K562 (cell line): ENCODE results near the gene UBE2L3. TPM values are rescaled to one million over a fixed set of nuclear protein-coding genes. Genes with fewer than 3 reads are reported as not detected.

Experiments
- ATAC-seq: fragments of 200-7000 bp; cut with Tn5 transposase; 3 replicates; pipeline ENCODE4 v1.9.1; 2020; ENCODE audit warnings: moderate library complexity
- BruUV-seq: library from RNA; stranded (reverse); fragments of 400-500 nt; replicated peaks from 2 replicates; lab custom pipeline; 2021; lab: Mats Ljungman, UMichigan
- CTCF ChIA-PET: fragments of 300-600 bp; formaldehyde crosslinking; extraction: SDS; loops from one replicate; lab custom pipeline; 2021; ENCODE audit warnings: low intra/inter-chr PET ratio; lab: Yijun Ruan, JAX
- POLR2A ChIA-PET: fragments of 300-600, 350-650 bp; sonication (Branson Sonifier 250); formaldehyde crosslinking; extraction: SDS; loops from one replicate; lab custom pipeline; 2021; ENCODE audit warnings: antibody characterized with exemption, inconsistent platforms; lab: Yijun Ruan, JAX
- DNase-seq, 4 experiments: peaks; one replicate each; pipeline versions ENCODE4 v3.0.0 to v3.0.0-alpha.2; 2011 to 2018; ENCODE audit warnings: low spot score in 3 of 4, mixed read lengths in 3 of 4; ENCODE audit errors: extremely low read depth in 1 of 4
- FAIRE-seq: peaks from 2 replicates; lab custom pipeline; 2011; peaks lifted over from hg19 to GRCh38; lab: Jason Lieb, UNC
- H2AFZ ChIP-seq: 2 replicates; pipeline ENCODE4 v1.6.0; 2011; ENCODE audit warnings: low read depth, low read length, control low read depth, inconsistent platforms
- H3K27ac ChIP-seq: fragments of 200-600 bp; 3 replicates; pipeline ENCODE4 v1.8.0; 2011; ENCODE audit warnings: low read depth, mild to moderate bottlenecking, control low read depth, inconsistent platforms, low read length, moderate library complexity, mixed read lengths; ENCODE audit errors: extremely low read depth
- H3K27me3 ChIP-seq, 2 experiments: fragments of 300-600 bp in 1 of 2; 2 replicates in 1 of 2; 3 replicates in 1 of 2; pipeline versions ENCODE4 v1.6.0 to v1.8.0; 2011; ENCODE audit warnings: inconsistent platforms in 2 of 2, low read length in 2 of 2, mild to moderate bottlenecking in 1 of 2, mixed read lengths in 1 of 2, moderate library complexity in 1 of 2; ENCODE audit not compliant: control insufficient read depth in 2 of 2, insufficient read depth in 2 of 2
- H3K36me3 ChIP-seq: fragments of 300-600 bp; 3 replicates; pipeline ENCODE4 v1.8.0; 2011; ENCODE audit warnings: mild to moderate bottlenecking, low read length, inconsistent platforms; ENCODE audit not compliant: control insufficient read depth, insufficient read depth
- H3K4me1 ChIP-seq, 2 experiments: fragments of 200-600 bp in 1 of 2; replicated peaks in 1 of 2; 2 replicates in 1 of 2; 3 replicates in 1 of 2; pipeline versions ENCODE4 v1.5.1 to v1.8.0; 2011; ENCODE audit warnings: inconsistent platforms in 2 of 2, low read length in 2 of 2, mild to moderate bottlenecking in 1 of 2, mixed read lengths in 1 of 2, moderate library complexity in 1 of 2; ENCODE audit not compliant: control insufficient read depth in 2 of 2, insufficient read depth in 2 of 2
- H3K4me2 ChIP-seq: 2 replicates; pipeline ENCODE4 v1.6.1; 2011; ENCODE audit warnings: low read length, control low read depth, inconsistent platforms, mixed read lengths; ENCODE audit not compliant: insufficient read depth
- H3K4me3 ChIP-seq: fragments of 200-600 bp; sonication (generic), shearing (Covaris generic); 2 replicates; pipeline ENCODE4 v1.5.1; 2016; ENCODE audit warnings: control low read depth, inconsistent platforms
- H3K79me2 ChIP-seq: fragments of 200-600 bp; 3 replicates; pipeline ENCODE4 v1.8.0; 2011; ENCODE audit warnings: low read length, inconsistent platforms; ENCODE audit not compliant: control insufficient read depth, insufficient read depth
- H3K9ac ChIP-seq, 2 experiments: 2 replicates each; pipeline versions ENCODE4 v1.6.0 to v1.6.1; 2011; ENCODE audit warnings: low read depth in 2 of 2, low read length in 2 of 2, control low read depth in 1 of 2, inconsistent platforms in 1 of 2, mild to moderate bottlenecking in 1 of 2, mixed read lengths in 1 of 2; ENCODE audit not compliant: insufficient read depth in 1 of 2
- H3K9me1 ChIP-seq: one replicate; pipeline ENCODE4 v1.6.0; 2011; ENCODE audit warnings: inconsistent platforms, mild to moderate bottlenecking, low read length, moderate library complexity; ENCODE audit not compliant: control insufficient read depth, insufficient read depth
- H3K9me3 ChIP-seq: replicated peaks from 2 replicates; pipeline ENCODE4 v1.5.1; 2011; ENCODE audit warnings: low read depth, low read length, inconsistent platforms; ENCODE audit not compliant: control insufficient read depth, insufficient read depth
- H4K20me1 ChIP-seq: replicated peaks from 2 replicates; pipeline ENCODE4 v1.6.1; 2011; ENCODE audit warnings: low read length, inconsistent platforms, mixed read lengths; ENCODE audit not compliant: control insufficient read depth, insufficient read depth
- CBFA2T2 ChIP-seq: fragments of 450-650 bp; conservative IDR thresholded peaks from 2 replicates; pipeline ENCODE4 v1.6.1; 2017; ENCODE audit warnings: mild to moderate bottlenecking
- GTF2A2 ChIP-seq: IDR thresholded peaks from 2 replicates; pipeline ENCODE4 v1.6.1; 2016; ENCODE audit warnings: mild to moderate bottlenecking, missing genetic modification characterization, missing compliant biosample characterization
- KAT8 ChIP-seq: fragments of 450-650 bp; IDR thresholded peaks from 2 replicates; pipeline ENCODE4 v1.6.1; 2016; ENCODE audit warnings: low read depth, mild to moderate bottlenecking
- NCOA1 ChIP-seq: fragments of 450-650 bp; IDR thresholded peaks from 2 replicates; pipeline ENCODE4 v1.6.1; 2016; ENCODE audit warnings: low read depth
- NFATC3 ChIP-seq: fragments of 450-650 bp; IDR thresholded peaks from 2 replicates; pipeline ENCODE4 v1.6.1; 2017; ENCODE audit warnings: mild to moderate bottlenecking
- PML ChIP-seq: IDR thresholded peaks from 2 replicates; pipeline ENCODE4 v1.6.1; 2012; ENCODE audit warnings: low read length, inconsistent platforms
- RCOR1 ChIP-seq, 2 experiments: IDR thresholded peaks; 2 replicates each; pipeline ENCODE4 v1.6.1; 2012; ENCODE audit warnings: low read depth in 2 of 2, low read length in 2 of 2, borderline replicate concordance in 1 of 2, improper control_type of control experiment in 1 of 2
- SMC3 ChIP-seq: conservative IDR thresholded peaks from 2 replicates; pipeline ENCODE4 v1.6.1; 2011; ENCODE audit warnings: low read depth, low read length, improper control_type of control experiment; ENCODE audit not compliant: insufficient read depth
- TAF15 ChIP-seq: fragments of 200-400 bp; formaldehyde crosslinking; IDR thresholded peaks from 2 replicates; pipeline ENCODE4 v1.6.1; 2017; ENCODE audit warnings: mild to moderate bottlenecking, low read depth, low read length, moderate library complexity
- TBL1XR1 ChIP-seq, 2 experiments: IDR thresholded peaks; 2 replicates each; pipeline ENCODE4 v1.6.1; 2012; ENCODE audit warnings: improper control_type of control experiment in 2 of 2, low read length in 2 of 2, mild to moderate bottlenecking in 1 of 2
- WHSC1 ChIP-seq: IDR thresholded peaks from one replicate; pipeline ENCODE4 v1.6.1; 2012; ENCODE audit warnings: low read length, control low read depth, inconsistent platforms
- ZFPM2 ChIP-seq: fragments of 250-450 bp; sonication (Bioruptor Pico); IDR thresholded peaks from 2 replicates; pipeline ENCODE4 v1.5.1; 2022; ENCODE audit warnings: mild to moderate bottlenecking
- ZNF354B ChIP-seq: fragments of 250-450 bp; sonication (Bioruptor Pico); IDR thresholded peaks from 2 replicates; pipeline ENCODE4 v1.4.0; 2020
- WGBS: fragments of 100-300 bp; shearing (Covaris generic); methylation state at CpG from one replicate; pipeline ENCODE4 v1.1.6; 2016; ENCODE audit warnings: low coverage, mixed read lengths; ENCODE audit not compliant: insufficient coverage; ENCODE audit errors: missing lambda C conversion rate; 5-methylcytosine and 5-hydroxymethylcytosine counted together
- in situ Hi-C: fragments of 300-500 bp; cut with MboI; formaldehyde crosslinking; loops from 4 replicates; pipeline ENCODE4 v1.15.0; 2018; ENCODE audit warnings: inconsistent platforms, mixed read lengths
- intact Hi-C: fragments of 100-400 bp; cut with micrococcal nuclease; formaldehyde crosslinking; loops from 2 replicates; pipeline ENCODE4 v1.14.2; 2022
- polyA plus RNA-seq, 8 experiments: library from polyadenylated mRNA; depleted of rRNA in 4 of 8; stranded (reverse) in 5 of 8; unstranded in 3 of 8; fragments of >200 nt; fragmentation: Nextera tagmentation in 2 of 8; fragmentation: Illumina TruSeq in 1 of 8; extraction: Ambion mirVana in 2 of 8; extraction: Trizol in 1 of 8; gene quantifications; 2 replicates each; pipeline versions ENCODE4 v1.2.1 to v1.2.3, GENCODE V29; 2011 to 2014; ENCODE audit warnings: inconsistent platforms in 1 of 8, missing spikeins in 1 of 8
- total RNA-seq, 7 experiments: library from RNA; depleted of rRNA in 6 of 7; stranded (reverse); fragments of >200 nt in 6 of 7; fragmentation: Illumina TruSeq in 2 of 7; extraction: Trizol in 2 of 7; gene quantifications; 2 replicates each; pipeline versions ENCODE4 v1.2.1 to v1.2.3, GENCODE V29; 2011 to 2021; ENCODE audit warnings: low replicate concordance in 1 of 7
- TF ChIP-seq, protein P1 (sequence below): sonication (generic); formaldehyde crosslinking; IDR thresholded peaks from 2 replicates; pipeline ENCODE4 v1.8.1; 2023; ENCODE audit warnings: mild to moderate bottlenecking, missing genetic modification reagents, moderate library complexity
- TF ChIP-seq, protein P2 (sequence below): fragments of 450-650 bp; IDR thresholded peaks from 2 replicates; pipeline ENCODE4 v1.6.1; 2018; ENCODE audit warnings: mild to moderate bottlenecking, low read depth; ENCODE audit not compliant: partially characterized antibody
- TF ChIP-seq, protein P3 (sequence below), 2 experiments: fragments of 200-800 bp in 1 of 2; sonication (Bioruptor generic) in 1 of 2; sonication (generic) in 1 of 2; formaldehyde crosslinking in 1 of 2; IDR thresholded peaks in 1 of 2; conservative IDR thresholded peaks in 1 of 2; 2 replicates each; pipeline versions ENCODE4 v1.5.0 to v1.6.1; 2016 to 2020; ENCODE audit warnings: missing compliant biosample characterization in 1 of 2, missing genetic modification characterization in 1 of 2, missing genetic modification reagents in 1 of 2

Gene UBE2L3
- total and polyA plus RNA-seq, 9 of the 15 experiments (the other 6 are each of a cell fraction or from before 2014, with no cell fraction given), result 215 to 625 (median 285) TPM

DNA sequence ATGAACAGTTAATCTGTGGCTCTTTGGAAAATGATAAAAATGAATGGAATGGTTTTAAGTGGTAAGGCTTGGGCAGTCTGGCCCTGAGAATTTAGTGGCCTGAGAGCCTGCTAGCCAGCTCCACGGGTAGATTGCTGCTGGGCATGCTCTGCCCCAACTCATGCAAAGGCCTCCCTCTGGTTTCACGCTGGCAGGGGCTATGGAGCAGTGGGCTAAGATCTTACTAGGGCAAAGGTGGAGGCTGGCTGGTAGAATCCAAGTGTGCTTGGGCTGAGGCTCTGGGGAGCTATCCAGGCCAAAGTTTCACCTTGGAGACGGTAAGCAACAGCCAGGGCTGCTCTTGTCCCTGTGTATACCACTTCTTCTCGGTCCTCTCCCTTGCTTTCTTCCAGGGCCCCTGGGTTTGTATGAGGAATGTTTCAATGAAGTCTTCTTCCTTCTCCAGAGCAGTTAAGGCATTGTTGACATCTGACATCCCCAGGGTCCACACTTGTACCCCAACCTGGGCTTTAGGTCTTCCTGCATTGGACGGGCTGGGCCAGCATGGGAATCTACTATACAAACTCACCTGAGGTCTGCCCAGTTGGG lies 27.4 kb downstream of the UBE2L3 start:
- Histone ChIP-seq H3K4me2 (no peak overlapping the region), H3K27me3 (no peaks in the 10 kb centered on the region; a peak in 1 of 5 replicates), H3K9ac (no peak overlapping the region), H3K4me3 (no peak overlapping the region), H3K4me1 (peaks cover 0 to 4% of the 10 kb centered on the region in 2 experiments; a peak in 3 of 5 replicates), H3K9me1 (peaks cover 9% of the 10 kb centered on the region), H4K20me1 (peaks cover 59% of the 10 kb centered on the region), H3K9me3 (no peaks in the 10 kb centered on the region), H3K27ac (no peak overlapping the region), H3K36me3 (peaks cover 91% of the 10 kb centered on the region), H3K79me2 (peaks cover 99% of the 10 kb centered on the region), H2AFZ (no peak overlapping the region)
- CTCF ChIA-PET, result interaction anchor here (0.6 to 2.3 kb wide), 5 partner anchors 47 to 118 kb away, joined by 4 to 23 read pairs (median 4); partner anchors contain the start of gene SDF2L1
- WGBS, result 69% methylated on average over 5 of the region's 5 CpGs
- DNase-seq (no peak), FAIRE-seq (no peak), ATAC-seq (no peak)
- intact Hi-C loops (loop anchor here (1.0 kb wide), 2 partner anchors 46 to 51 kb away; no protein-coding TSS in a partner anchor), in situ Hi-C loops (no loop called here)
- TSS peak; percentile 21 for BruUV-seq
- POLR2A ChIA-PET, result interaction anchor here (4.3 to 76.8 kb wide), 3 partner anchors 14 to 26 kb away, joined by 20 to 4622 read pairs (median 4622); partner anchors contain the start of genes CCDC116, SDF2L1 and YDJC
- TF ChIP-seq RCOR1 (IDR thresholded peaks at IDR 0.05; ENCODE audit: borderline replicate concordance in 1 of 2, low read depth in 2 of 2, low read length in 2 of 2), result peak in 1 of 2 experiments; percentile 40; a peak in 1 of 4 replicates
- 0 out of 2 replicates have a peak, but pooled peaks have one; percentile 9 for TF ChIP-seq SMC3
- TF ChIP-seq ZFPM2, result no peak
- TF ChIP-seq NFATC3, result no peak
- 0 out of 4 replicates have a peak, but pooled peaks of 1 of the 2 experiments have one; percentile 19 for TF ChIP-seq TBL1XR1 (IDR thresholded peaks at IDR 0.05; ENCODE audit: low read length in 2 of 2)
- TF ChIP-seq, protein P1, sequence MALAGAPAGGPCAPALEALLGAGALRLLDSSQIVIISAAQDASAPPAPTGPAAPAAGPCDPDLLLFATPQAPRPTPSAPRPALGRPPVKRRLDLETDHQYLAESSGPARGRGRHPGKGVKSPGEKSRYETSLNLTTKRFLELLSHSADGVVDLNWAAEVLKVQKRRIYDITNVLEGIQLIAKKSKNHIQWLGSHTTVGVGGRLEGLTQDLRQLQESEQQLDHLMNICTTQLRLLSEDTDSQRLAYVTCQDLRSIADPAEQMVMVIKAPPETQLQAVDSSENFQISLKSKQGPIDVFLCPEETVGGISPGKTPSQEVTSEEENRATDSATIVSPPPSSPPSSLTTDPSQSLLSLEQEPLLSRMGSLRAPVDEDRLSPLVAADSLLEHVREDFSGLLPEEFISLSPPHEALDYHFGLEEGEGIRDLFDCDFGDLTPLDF (CRISPR knock-in tag), result no peak
- 0 out of 2 replicates have a peak, but pooled peaks have one; percentile 40 for TF ChIP-seq PML
- peak; percentile 64; the same call in 1 of the 2 replicates for TF ChIP-seq GTF2A2 (tag)
- TF ChIP-seq TAF15, result 0 out of 2 replicates have a peak, but pooled peaks have one; percentile 53
- no peak for TF ChIP-seq ZNF354B (CRISPR knock-in tag)
- TF ChIP-seq, protein P2, sequence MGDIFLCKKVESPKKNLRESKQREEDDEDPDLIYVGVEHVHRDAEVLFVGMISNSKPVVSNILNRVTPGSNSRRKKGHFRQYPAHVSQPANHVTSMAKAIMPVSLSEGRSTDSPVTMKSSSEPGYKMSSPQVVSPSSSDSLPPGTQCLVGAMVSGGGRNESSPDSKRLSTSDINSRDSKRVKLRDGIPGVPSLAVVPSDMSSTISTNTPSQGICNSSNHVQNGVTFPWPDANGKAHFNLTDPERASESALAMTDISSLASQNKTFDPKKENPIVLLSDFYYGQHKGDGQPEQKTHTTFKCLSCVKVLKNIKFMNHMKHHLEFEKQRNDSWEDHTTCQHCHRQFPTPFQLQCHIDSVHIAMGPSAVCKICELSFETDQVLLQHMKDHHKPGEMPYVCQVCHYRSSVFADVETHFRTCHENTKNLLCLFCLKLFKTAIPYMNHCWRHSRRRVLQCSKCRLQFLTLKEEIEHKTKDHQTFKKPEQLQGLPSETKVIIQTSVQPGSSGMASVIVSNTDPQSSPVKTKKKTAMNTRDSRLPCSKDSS, result no peak
- TF ChIP-seq CBFA2T2, result no peak
- TF ChIP-seq, protein P3, sequence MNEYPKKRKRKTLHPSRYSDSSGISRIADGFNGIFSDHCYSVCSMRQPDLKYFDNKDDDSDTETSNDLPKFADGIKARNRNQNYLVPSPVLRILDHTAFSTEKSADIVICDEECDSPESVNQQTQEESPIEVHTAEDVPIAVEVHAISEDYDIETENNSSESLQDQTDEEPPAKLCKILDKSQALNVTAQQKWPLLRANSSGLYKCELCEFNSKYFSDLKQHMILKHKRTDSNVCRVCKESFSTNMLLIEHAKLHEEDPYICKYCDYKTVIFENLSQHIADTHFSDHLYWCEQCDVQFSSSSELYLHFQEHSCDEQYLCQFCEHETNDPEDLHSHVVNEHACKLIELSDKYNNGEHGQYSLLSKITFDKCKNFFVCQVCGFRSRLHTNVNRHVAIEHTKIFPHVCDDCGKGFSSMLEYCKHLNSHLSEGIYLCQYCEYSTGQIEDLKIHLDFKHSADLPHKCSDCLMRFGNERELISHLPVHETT (CRISPR knock-in tag; conservative IDR thresholded peaks at IDR 0.05 in 1 of 2, IDR thresholded peaks at IDR 0.05 in 1 of 2), result peak in 1 of 2 experiments; percentile 76; a peak in 1 of 4 replicates
- peak; percentile 58 for TF ChIP-seq WHSC1
- TF ChIP-seq NCOA1, result no peak
- no peak for TF ChIP-seq KAT8
